ENCODE data around the gene JMJD1C.

GRCh38 chr10:63268798-63269503 lies 196.8 kb downstream of the JMJD1C start:
- TF ChIP-seq, protein P1, sequence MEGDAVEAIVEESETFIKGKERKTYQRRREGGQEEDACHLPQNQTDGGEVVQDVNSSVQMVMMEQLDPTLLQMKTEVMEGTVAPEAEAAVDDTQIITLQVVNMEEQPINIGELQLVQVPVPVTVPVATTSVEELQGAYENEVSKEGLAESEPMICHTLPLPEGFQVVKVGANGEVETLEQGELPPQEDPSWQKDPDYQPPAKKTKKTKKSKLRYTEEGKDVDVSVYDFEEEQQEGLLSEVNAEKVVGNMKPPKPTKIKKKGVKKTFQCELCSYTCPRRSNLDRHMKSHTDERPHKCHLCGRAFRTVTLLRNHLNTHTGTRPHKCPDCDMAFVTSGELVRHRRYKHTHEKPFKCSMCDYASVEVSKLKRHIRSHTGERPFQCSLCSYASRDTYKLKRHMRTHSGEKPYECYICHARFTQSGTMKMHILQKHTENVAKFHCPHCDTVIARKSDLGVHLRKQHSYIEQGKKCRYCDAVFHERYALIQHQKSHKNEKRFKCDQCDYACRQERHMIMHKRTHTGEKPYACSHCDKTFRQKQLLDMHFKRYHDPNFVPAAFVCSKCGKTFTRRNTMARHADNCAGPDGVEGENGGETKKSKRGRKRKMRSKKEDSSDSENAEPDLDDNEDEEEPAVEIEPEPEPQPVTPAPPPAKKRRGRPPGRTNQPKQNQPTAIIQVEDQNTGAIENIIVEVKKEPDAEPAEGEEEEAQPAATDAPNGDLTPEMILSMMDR (IDR thresholded peaks at IDR 0.05; ENCODE audit: low read length): peak; percentile 33
- TF ChIP-seq EZH2 (optimal IDR thresholded peaks at IDR 0.05; ENCODE audit: low read depth, low read length) (no peak), EZH2phosphoT487 (IDR thresholded peaks at IDR 0.05; ENCODE audit: low read length) (no peak)

Measured in MM.1S (cell line).